Measurements from ENCODE around the gene SPIN1.

- no peak for TF ChIP-seq CTCF (IDR thresholded peaks at IDR 0.05)
- TF ChIP-seq NFYB (CRISPR knock-in tag; conservative IDR thresholded peaks at IDR 0.05; ENCODE audit: low read depth): no peak
- TF ChIP-seq PREB (CRISPR knock-in tag; IDR thresholded peaks at IDR 0.05; ENCODE audit: borderline replicate concordance): no peak
- TF ChIP-seq USF1 (CRISPR knock-in tag; IDR thresholded peaks at IDR 0.05): no peak
- no peak for TF ChIP-seq JUN (CRISPR knock-in tag; IDR thresholded peaks at IDR 0.05)
- no peak for TF ChIP-seq ATF2 (CRISPR knock-in tag; IDR thresholded peaks at IDR 0.05; ENCODE audit: borderline replicate concordance, low read depth)
- TF ChIP-seq RELA (CRISPR knock-in tag; IDR thresholded peaks at IDR 0.05; ENCODE audit: borderline replicate concordance): no peak
- no peak for TF ChIP-seq HMGA2 (CRISPR knock-in tag; IDR thresholded peaks at IDR 0.05)
- TF ChIP-seq HMGXB4 (CRISPR knock-in tag; IDR thresholded peaks at IDR 0.05): no peak
- TF ChIP-seq GRHL2 (CRISPR knock-in tag; IDR thresholded peaks at IDR 0.05; ENCODE audit: insufficient replicate concordance, severe bottlenecking): no peak
These were observed 4.3 kb downstream of the SPIN1 start for GRCh38 chr9:88392549-88392948.

Data from WTC11 (cell line).